HCT116 (cell line): ENCODE measurements around the gene CRISP1. TPM values are rescaled to one million over a fixed set of nuclear protein-coding genes. Genes with fewer than 3 reads are reported as not detected.

Experiments
- ATAC-seq: fragments of 200-7000 bp; cut with Tn5 transposase; 2 replicates; pipeline ENCODE4 v1.9.1; 2020; ENCODE audit warnings: mild to moderate bottlenecking, moderate library complexity
- BruUV-seq: library from RNA; stranded (reverse); fragments of 400-500 nt; replicated peaks from 2 replicates; lab custom pipeline; 2021; lab: Mats Ljungman, UMichigan
- CTCF ChIA-PET: fragments of 300-600 bp; sonication (Branson Sonifier 250); formaldehyde crosslinking; loops from one replicate; lab custom pipeline; 2021; ENCODE audit warnings: antibody characterized with exemption; lab: Charles Lee
- POLR2A ChIA-PET: fragments of 300-600, 350-600 bp; sonication (Branson Sonifier 250); formaldehyde crosslinking; loops from one replicate; lab custom pipeline; 2021; ENCODE audit warnings: antibody characterized with exemption; lab: Charles Lee
- RAD21 ChIA-PET, 2 experiments: fragments of 300-600 bp; sonication (Branson Sonifier 250); formaldehyde crosslinking; loops; one replicate each; lab custom pipeline; 2023; ENCODE audit warnings: low total read pairs in 2 of 2; ENCODE audit not compliant: uncharacterized antibody in 2 of 2, unreplicated experiment in 2 of 2, low non-redundant PET in 1 of 2; lab: Charles Lee
- DNase-seq: peaks from one replicate; pipeline ENCODE4 v3.0.0-alpha.2; 2010; ENCODE audit warnings: low read depth, low spot score
- H2AFZ ChIP-seq: fragments of 200-600 bp; shearing (Covaris generic), sonication (generic); 2 replicates; pipeline ENCODE4 v1.6.1; 2017; ENCODE audit warnings: low read depth, mixed run types, mixed read lengths, antibody characterized with exemption, low read length; ENCODE audit not compliant: poor library complexity, severe bottlenecking
- H3K27ac ChIP-seq: 2 replicates; pipeline ENCODE4 v1.5.1; 2012; ENCODE audit warnings: low read depth, low read length
- H3K27me3 ChIP-seq: fragments of 200-600 bp; sonication (generic); 2 replicates; pipeline ENCODE4 v1.6.1; 2016; ENCODE audit warnings: mixed run types, low read length, mixed read lengths; ENCODE audit not compliant: insufficient read depth
- H3K36me3 ChIP-seq, 2 experiments: fragments of 200-500 bp in 1 of 2; fragments of 200-600 bp in 1 of 2; sonication (Bioruptor generic) in 1 of 2; sonication (generic) in 1 of 2; 2 replicates each; pipeline versions ENCODE4 v1.5.1 to v1.6.1; 2014 to 2016; ENCODE audit warnings: low read length in 2 of 2, inconsistent platforms in 1 of 2, mixed read lengths in 1 of 2, mixed run types in 1 of 2; ENCODE audit not compliant: insufficient read depth in 2 of 2, control insufficient read depth in 1 of 2
- H3K4me1 ChIP-seq, 2 experiments: fragments of 200-600 bp in 1 of 2; sonication (generic) in 1 of 2; 2 replicates each; pipeline versions ENCODE4 v1.5.1 to v1.6.1; 2012 to 2017; ENCODE audit warnings: low read length in 2 of 2, inconsistent platforms in 1 of 2, mild to moderate bottlenecking in 1 of 2, mixed read lengths in 1 of 2, mixed run types in 1 of 2, moderate library complexity in 1 of 2; ENCODE audit not compliant: insufficient read depth in 2 of 2, control insufficient read depth in 1 of 2
- H3K4me2 ChIP-seq: fragments of 200-600 bp; sonication (generic); 2 replicates; pipeline ENCODE4 v1.6.1; 2017; ENCODE audit warnings: mixed run types, low read length, mixed read lengths
- H3K4me3 ChIP-seq, 2 experiments: fragments of 200-600 bp in 1 of 2; sonication (generic) in 1 of 2; replicated peaks in 1 of 2; 2 replicates each; pipeline ENCODE4 v1.5.1; 2011 to 2016; ENCODE audit warnings: low read length in 2 of 2, control low read depth in 1 of 2, low read depth in 1 of 2, mild to moderate bottlenecking in 1 of 2, mixed read lengths in 1 of 2, mixed run types in 1 of 2
- H3K79me2 ChIP-seq: fragments of 200-600 bp; sonication (generic); 2 replicates; pipeline ENCODE4 v1.6.1; 2017; ENCODE audit warnings: mild to moderate bottlenecking, mixed run types, low read length, moderate library complexity, mixed read lengths; ENCODE audit not compliant: insufficient read depth
- H3K9ac ChIP-seq: fragments of 200-600 bp; sonication (generic); 2 replicates; pipeline ENCODE4 v1.6.1; 2016; ENCODE audit warnings: low read length, mixed read lengths
- H3K9me2 ChIP-seq: fragments of 200-600 bp; sonication (generic), shearing (Covaris generic); 2 replicates; pipeline ENCODE4 v1.6.1; 2017; ENCODE audit warnings: mixed run types, mild to moderate bottlenecking, moderate library complexity; ENCODE audit not compliant: insufficient read depth
- H3K9me3 ChIP-seq, 2 experiments: fragments of 200-500 bp in 1 of 2; fragments of 200-600 bp in 1 of 2; sonication (Bioruptor generic) in 1 of 2; sonication (generic) in 1 of 2; 2 replicates each; pipeline ENCODE4 v1.6.1; 2014 to 2017; ENCODE audit warnings: low read length in 2 of 2, mixed read lengths in 2 of 2, inconsistent platforms in 1 of 2, low read depth in 1 of 2, mild to moderate bottlenecking in 1 of 2, mixed run types in 1 of 2, moderate library complexity in 1 of 2; ENCODE audit not compliant: control insufficient read depth in 1 of 2, insufficient read depth in 1 of 2
- H4K20me1 ChIP-seq: fragments of 200-600 bp; sonication (generic), shearing (Covaris generic); 2 replicates; pipeline ENCODE4 v1.6.1; 2017; ENCODE audit warnings: mixed run types, mild to moderate bottlenecking, moderate library complexity; ENCODE audit not compliant: insufficient read depth
- CBX3 ChIP-seq: IDR thresholded peaks from 2 replicates; pipeline ENCODE4 v1.6.1; 2012; ENCODE audit warnings: low read depth
- ELF1 ChIP-seq: IDR thresholded peaks from 2 replicates; pipeline ENCODE4 v1.6.1; 2012; ENCODE audit warnings: low read depth, borderline replicate concordance
- EZH2phosphoT487 ChIP-seq: fragments of 200-600 bp; IDR thresholded peaks from 2 replicates; pipeline ENCODE4 v1.6.1; 2018; ENCODE audit warnings: antibody characterized with exemption, borderline replicate concordance
- FOSL1 ChIP-seq: IDR thresholded peaks from 2 replicates; pipeline ENCODE4 v1.6.1; 2012; ENCODE audit warnings: low read depth
- POLR2A ChIP-seq: IDR thresholded peaks from 2 replicates; pipeline ENCODE4 v1.7.0; 2011; ENCODE audit warnings: borderline replicate concordance; ENCODE audit not compliant: insufficient read depth, insufficient read length; ENCODE audit errors: extremely low read depth
- RAD21 ChIP-seq: IDR thresholded peaks from 2 replicates; pipeline ENCODE4 v1.6.1; 2012; ENCODE audit warnings: low read depth, mild to moderate bottlenecking
- SIN3A ChIP-seq: IDR thresholded peaks from 2 replicates; pipeline ENCODE4 v1.6.1; 2012; ENCODE audit warnings: low read depth
- SRF ChIP-seq: IDR thresholded peaks from 2 replicates; pipeline ENCODE4 v1.6.1; 2012; ENCODE audit warnings: low read depth
- TCF7L2 ChIP-seq: IDR thresholded peaks from 2 replicates; pipeline ENCODE4 v1.7.0; 2011; ENCODE audit warnings: borderline replicate concordance, inconsistent platforms; ENCODE audit not compliant: insufficient read depth, insufficient read length; ENCODE audit errors: extremely low read depth
- YY1 ChIP-seq: IDR thresholded peaks from 2 replicates; pipeline ENCODE4 v1.6.1; 2011; ENCODE audit warnings: low read length, low read depth, moderate library complexity, mild to moderate bottlenecking; ENCODE audit not compliant: insufficient replicate concordance; ENCODE audit errors: extremely low read depth
- ZBTB33 ChIP-seq: IDR thresholded peaks from 2 replicates; pipeline ENCODE4 v1.6.1; 2011; ENCODE audit warnings: mild to moderate bottlenecking, low read length, moderate library complexity; ENCODE audit not compliant: insufficient replicate concordance; ENCODE audit errors: extremely low read depth
- ZFX ChIP-seq: fragments of 450-650 bp; IDR thresholded peaks from 2 replicates; pipeline ENCODE4 v1.6.1; 2017
- ZNF274 ChIP-seq: fragments of 200-500 bp; sonication (Bioruptor generic); IDR thresholded peaks from 2 replicates; pipeline ENCODE4 v1.6.1; 2014; ENCODE audit warnings: mild to moderate bottlenecking, low read depth, low read length, inconsistent platforms
- intact Hi-C: fragments of 100-400 bp; cut with micrococcal nuclease; formaldehyde crosslinking; loops from 2 replicates; pipeline ENCODE4 v1.10.0; 2022
- total RNA-seq: library from RNA; stranded (reverse); gene quantifications from one replicate; pipeline ENCODE4 v1.2.1, GENCODE V29; 2021; ENCODE audit not compliant: unreplicated experiment
- TF ChIP-seq, protein P1 (sequence below), 3 experiments: fragments of 200-600 bp in 1 of 3; sonication (generic) in 1 of 3; IDR thresholded peaks in 2 of 3; conservative IDR thresholded peaks in 1 of 3; 2 replicates each; pipeline ENCODE4 v1.5.1; 2012 to 2017; ENCODE audit warnings: low read depth in 2 of 3, low read length in 2 of 3, antibody characterized with exemption in 1 of 3, borderline replicate concordance in 1 of 3, control low read depth in 1 of 3, mild to moderate bottlenecking in 1 of 3, mixed read lengths in 1 of 3, mixed run types in 1 of 3, moderate library complexity in 1 of 3; ENCODE audit not compliant: insufficient read depth in 1 of 3

CRISP1 gene
- total RNA-seq, 1 experiment from 2014 or later = not detected

GRCh38 chr6:49890988-49891387 lies 24.7 kb upstream of the CRISP1 start:
- BruUV-seq = no TSS peak
- TF ChIP-seq ELF1 = no peak
- TF ChIP-seq, protein P1, sequence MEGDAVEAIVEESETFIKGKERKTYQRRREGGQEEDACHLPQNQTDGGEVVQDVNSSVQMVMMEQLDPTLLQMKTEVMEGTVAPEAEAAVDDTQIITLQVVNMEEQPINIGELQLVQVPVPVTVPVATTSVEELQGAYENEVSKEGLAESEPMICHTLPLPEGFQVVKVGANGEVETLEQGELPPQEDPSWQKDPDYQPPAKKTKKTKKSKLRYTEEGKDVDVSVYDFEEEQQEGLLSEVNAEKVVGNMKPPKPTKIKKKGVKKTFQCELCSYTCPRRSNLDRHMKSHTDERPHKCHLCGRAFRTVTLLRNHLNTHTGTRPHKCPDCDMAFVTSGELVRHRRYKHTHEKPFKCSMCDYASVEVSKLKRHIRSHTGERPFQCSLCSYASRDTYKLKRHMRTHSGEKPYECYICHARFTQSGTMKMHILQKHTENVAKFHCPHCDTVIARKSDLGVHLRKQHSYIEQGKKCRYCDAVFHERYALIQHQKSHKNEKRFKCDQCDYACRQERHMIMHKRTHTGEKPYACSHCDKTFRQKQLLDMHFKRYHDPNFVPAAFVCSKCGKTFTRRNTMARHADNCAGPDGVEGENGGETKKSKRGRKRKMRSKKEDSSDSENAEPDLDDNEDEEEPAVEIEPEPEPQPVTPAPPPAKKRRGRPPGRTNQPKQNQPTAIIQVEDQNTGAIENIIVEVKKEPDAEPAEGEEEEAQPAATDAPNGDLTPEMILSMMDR (IDR thresholded peaks at IDR 0.05 in 2 of 3, conservative IDR thresholded peaks at IDR 0.05 in 1 of 3; ENCODE audit: borderline replicate concordance in 1 of 3, insufficient read depth in 1 of 3, low read depth in 2 of 3, low read length in 2 of 3) = no peak
- no peak for TF ChIP-seq SRF
- no peak for TF ChIP-seq ZFX
- no peak for TF ChIP-seq YY1
- no peak for TF ChIP-seq ZNF274
- TF ChIP-seq, all 23 proteins: peak for 0
- Histone ChIP-seq H4K20me1 (no peaks in the 10 kb centered on the region), H3K9ac (no peak overlapping the region), H3K36me3 (no peaks in the 10 kb centered on the region), H3K9me2 (no peaks in the 10 kb centered on the region), H3K9me3 (no peaks in the 10 kb centered on the region), H2AFZ (no peak overlapping the region), H3K27me3 (no peaks in the 10 kb centered on the region), H3K27ac (no peak overlapping the region), H3K4me3 (no peak overlapping the region), H3K4me2 (no peak overlapping the region), H3K79me2 (no peaks in the 10 kb centered on the region), H3K4me1 (no peaks in the 10 kb centered on the region; a peak in 1 of 4 replicates)
- no peak for ATAC-seq
- ChIA-PET CTCF (no interaction called here), RAD21 (no interaction called here), POLR2A (no interaction called here)
- no peak for DNase-seq
- intact Hi-C loops = no loop called here

DNA sequence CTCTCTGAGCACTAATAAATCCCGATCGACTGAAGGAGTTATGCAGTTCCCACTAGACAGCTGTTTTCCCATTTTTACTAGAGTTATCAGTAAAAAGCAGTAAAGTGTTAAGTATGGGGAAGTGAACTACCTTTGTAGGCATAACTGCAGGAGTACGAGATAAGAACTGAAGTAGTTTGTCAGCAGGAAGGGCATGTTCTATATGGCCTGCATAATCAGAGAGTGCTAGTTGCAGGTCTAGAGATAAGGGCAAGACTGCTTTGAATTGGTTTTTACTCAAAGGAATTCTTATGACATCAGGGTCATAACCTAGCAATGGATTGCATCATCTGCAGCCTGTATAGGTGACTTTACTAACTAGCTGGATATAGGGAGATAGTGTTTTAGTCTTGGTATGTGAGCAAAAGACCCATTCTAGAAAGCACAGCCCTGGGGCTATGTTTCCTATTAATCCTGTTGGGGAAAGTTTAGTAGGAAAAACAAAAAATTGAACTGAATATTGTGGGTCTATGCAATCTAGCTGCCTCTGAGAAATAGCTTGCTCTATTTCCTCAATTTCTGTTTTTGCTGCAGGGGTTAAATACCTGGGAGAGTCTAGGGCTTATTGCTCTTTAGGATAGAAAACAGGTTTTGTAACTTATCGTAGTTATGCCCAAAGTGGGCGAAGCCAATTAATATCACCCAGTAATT lies 22.6 kb upstream of the CRISP1 start:
- H3K4me3 ChIP-seq = no peak overlapping the region
- H3K9me2 ChIP-seq = no peaks in the 10 kb centered on the region
- no peaks in the 10 kb centered on the region for H3K36me3 ChIP-seq
- no peaks in the 10 kb centered on the region for H3K27me3 ChIP-seq
- H3K9me3 ChIP-seq = no peaks in the 10 kb centered on the region
- DNase-seq (no peak), ATAC-seq (no peak)
- no peak overlapping the region for H3K27ac ChIP-seq
- no peaks in the 10 kb centered on the region for H3K79me2 ChIP-seq
- H3K4me1 ChIP-seq = no peaks in the 10 kb centered on the region; a peak in 1 of 4 replicates
- ChIA-PET RAD21 (no interaction called here), CTCF (no interaction called here), POLR2A (no interaction called here)
- no peak overlapping the region for H3K9ac ChIP-seq
- intact Hi-C loops = no loop called here
- no peak overlapping the region for H3K4me2 ChIP-seq
- no peak overlapping the region for H2AFZ ChIP-seq
- BruUV-seq = no TSS peak
- H4K20me1 ChIP-seq = no peaks in the 10 kb centered on the region
- TF ChIP-seq ZNF274 = no peak
- TF ChIP-seq SIN3A = no peak
- no peak for TF ChIP-seq EZH2phosphoT487
- TF ChIP-seq ZBTB33 = no peak
- TF ChIP-seq POLR2A = no peak
- no peak for TF ChIP-seq CBX3
- no peak for TF ChIP-seq TCF7L2
- no peak for TF ChIP-seq ELF1
- no peak for TF ChIP-seq ZFX
- TF ChIP-seq SRF = no peak
- no peak for TF ChIP-seq RAD21
- no peak for TF ChIP-seq FOSL1
